PC-9 (cell line): ENCODE results near the gene COLEC11. TPM values are rescaled to one million over a fixed set of nuclear protein-coding genes. Genes with fewer than 3 reads are reported as not detected.

Source experiments
- BruUV-seq: library from RNA; stranded (reverse); fragments of 400-500 nt; replicated peaks from 2 replicates; lab custom pipeline; 2021; lab: Mats Ljungman, UMichigan
- CTCF ChIA-PET: fragments of 300-600 bp; sonication (Branson Sonifier 250); formaldehyde crosslinking; loops from one replicate; lab custom pipeline; 2022; ENCODE audit warnings: antibody characterized with exemption; lab: Charles Lee
- POLR2A ChIA-PET: fragments of 300-600 bp; sonication (Branson Sonifier 250); formaldehyde crosslinking; loops from one replicate; lab custom pipeline; 2022; ENCODE audit warnings: antibody characterized with exemption; ENCODE audit not compliant: unreplicated experiment; lab: Charles Lee
- DNase-seq, 2 experiments: peaks; one replicate each; pipeline versions ENCODE4 v3.0.0 to v3.0.0-alpha.2; 2015 to 2022; ENCODE audit warnings: mixed read lengths in 1 of 2
- H2AFZ ChIP-seq: fragments of 200-600 bp; sonication (generic); 2 replicates; pipeline ENCODE4 v1.8.1; 2017; ENCODE audit warnings: antibody characterized with exemption
- H3F3A ChIP-seq: fragments of 200-600 bp; sonication (generic); 2 replicates; pipeline ENCODE4 v1.8.1; 2017; ENCODE audit warnings: antibody characterized with exemption, mild to moderate bottlenecking, low read depth; ENCODE audit not compliant: insufficient read depth
- H3K27ac ChIP-seq: fragments of 200-600 bp; sonication (generic); 2 replicates; pipeline ENCODE4 v1.6.1; 2016; ENCODE audit warnings: mixed run types
- H3K27me3 ChIP-seq: fragments of 200-600 bp; sonication (generic); 2 replicates; pipeline ENCODE4 v1.6.1; 2016; ENCODE audit warnings: low read depth, mixed run types; ENCODE audit not compliant: insufficient read depth
- H3K36me3 ChIP-seq: fragments of 200-600 bp; sonication (generic); 2 replicates; pipeline ENCODE4 v1.6.1; 2016; ENCODE audit warnings: low read depth, mixed run types
- H3K4me1 ChIP-seq: fragments of 200-600 bp; sonication (generic); replicated peaks from 2 replicates; pipeline ENCODE4 v1.6.1; 2016; ENCODE audit warnings: mixed run types; ENCODE audit not compliant: insufficient read depth
- H3K4me2 ChIP-seq: fragments of 200-600 bp; sonication (generic); 2 replicates; pipeline ENCODE4 v1.6.1; 2017; ENCODE audit warnings: mixed run types
- H3K4me3 ChIP-seq: fragments of 200-600 bp; sonication (generic); 2 replicates; pipeline ENCODE4 v1.6.1; 2016; ENCODE audit warnings: mixed run types
- H3K79me2 ChIP-seq: fragments of 200-600 bp; sonication (generic); 2 replicates; pipeline ENCODE4 v1.6.1; 2017; ENCODE audit warnings: low read depth, mixed run types
- H3K9me2 ChIP-seq: fragments of 200-600 bp; sonication (generic); 2 replicates; pipeline ENCODE4 v1.8.1; 2017; ENCODE audit warnings: mild to moderate bottlenecking; ENCODE audit not compliant: insufficient read depth
- H3K9me3 ChIP-seq: fragments of 200-600 bp; sonication (generic); 2 replicates; pipeline ENCODE4 v1.8.1; 2016; ENCODE audit warnings: low read depth; ENCODE audit not compliant: insufficient read depth
- H4K20me1 ChIP-seq: fragments of 200-600 bp; sonication (generic); 2 replicates; pipeline ENCODE4 v1.8.1; 2017; ENCODE audit not compliant: insufficient read depth
- CTCF ChIP-seq: fragments of 200-600 bp; sonication (generic); conservative IDR thresholded peaks from 2 replicates; pipeline ENCODE4 v1.6.1; 2017; ENCODE audit warnings: mixed run types, antibody characterized with exemption, mild to moderate bottlenecking, moderate library complexity
- EZH2 ChIP-seq: fragments of 200-600 bp; sonication (generic); IDR thresholded peaks from 2 replicates; pipeline ENCODE4 v1.8.0; 2017; ENCODE audit warnings: antibody characterized with exemption, low read depth
- intact Hi-C: fragments of 100-400 bp; cut with micrococcal nuclease; formaldehyde crosslinking; loops from one replicate; pipeline ENCODE4 v1.10.0; 2022; ENCODE audit not compliant: unreplicated experiment
- total RNA-seq: library from RNA; stranded (reverse); gene quantifications from 2 replicates; pipeline ENCODE4 v1.2.3, GENCODE V29; 2021

The COLEC11 gene
- total RNA-seq, 1 experiment from 2014 or later: 2.4 TPM

GRCh38 chr2:3625186-3625585, 30.3 kb downstream of the COLEC11 start:
- Histone ChIP-seq H3K79me2 (no peaks in the 10 kb centered on the region), H4K20me1 (no peaks in the 10 kb centered on the region), H3K4me1 (no peaks in the 10 kb centered on the region), H3K9me2 (no peaks in the 10 kb centered on the region), H2AFZ (no peak overlapping the region), H3K36me3 (no peaks in the 10 kb centered on the region), H3F3A (no peaks in the 10 kb centered on the region), H3K4me3 (no peak overlapping the region), H3K27ac (no peak overlapping the region), H3K9me3 (no peaks in the 10 kb centered on the region), H3K4me2 (no peak overlapping the region), H3K27me3 (no peaks in the 10 kb centered on the region)
- DNase-seq: no peak
- TF ChIP-seq CTCF: no peak
- TF ChIP-seq EZH2: no peak
- ChIA-PET POLR2A (no interaction called here), CTCF (no interaction called here)
- intact Hi-C loops: no loop called here
- no TSS peak for BruUV-seq

DNA sequence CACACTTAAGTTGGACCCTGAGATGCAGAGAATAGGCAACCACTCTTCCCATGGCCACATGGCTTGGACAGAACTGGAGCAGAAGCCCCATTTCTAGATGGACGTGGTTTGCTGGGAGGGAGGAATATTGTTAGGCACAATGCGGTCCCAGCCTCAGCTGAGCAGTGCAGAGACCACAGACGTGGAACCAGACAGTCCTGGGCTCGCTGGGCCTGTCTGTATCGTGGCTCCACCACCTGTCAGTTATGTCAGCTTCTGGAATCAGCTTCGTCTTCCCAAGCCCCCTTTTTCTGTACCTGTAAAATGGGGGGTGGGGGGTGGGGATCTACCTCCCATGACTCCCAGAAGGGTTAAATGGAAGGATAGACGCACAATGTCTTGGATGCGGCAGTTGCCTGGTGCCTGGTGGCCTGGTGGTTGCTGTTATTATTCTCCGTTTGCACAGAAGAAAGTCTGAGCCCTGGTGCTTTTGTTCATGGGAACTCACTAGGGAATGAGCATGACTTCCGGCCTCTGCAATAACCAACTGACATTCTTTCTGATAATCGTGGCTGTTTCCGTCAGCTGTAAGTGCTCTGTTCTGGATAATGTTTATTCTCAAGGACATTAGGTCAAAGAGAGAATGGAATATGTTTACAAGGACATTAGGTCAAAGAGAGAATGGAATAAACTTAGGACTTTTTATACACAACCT, 31.4 kb downstream of the COLEC11 start:
- TF ChIP-seq EZH2 (no peak), CTCF (no peak)
- Histone ChIP-seq H3K27ac (no peak overlapping the region), H3K4me1 (no peaks in the 10 kb centered on the region), H3K36me3 (no peaks in the 10 kb centered on the region), H4K20me1 (no peaks in the 10 kb centered on the region), H3K79me2 (no peaks in the 10 kb centered on the region), H3K9me3 (no peaks in the 10 kb centered on the region), H3K27me3 (no peaks in the 10 kb centered on the region), H3K4me3 (no peak overlapping the region), H3F3A (no peaks in the 10 kb centered on the region), H3K9me2 (no peaks in the 10 kb centered on the region), H2AFZ (no peak overlapping the region), H3K4me2 (no peak overlapping the region)
- DNase-seq: no peak
- ChIA-PET CTCF (no interaction called here), POLR2A (no interaction called here)
- BruUV-seq: no TSS peak
- intact Hi-C loops: no loop called here

GRCh38 chr2:3626812-3627499, 32.0 kb downstream of the COLEC11 start:
- ChIA-PET CTCF (no interaction called here), POLR2A (no interaction called here)
- H3K4me2 ChIP-seq: no peak overlapping the region
- H3K27ac ChIP-seq: no peak overlapping the region
- H3K79me2 ChIP-seq: no peaks in the 10 kb centered on the region
- no TSS peak for BruUV-seq
- no peaks in the 10 kb centered on the region for H3K36me3 ChIP-seq
- H3K27me3 ChIP-seq: no peaks in the 10 kb centered on the region
- H3K4me3 ChIP-seq: no peak overlapping the region
- H3F3A ChIP-seq: no peaks in the 10 kb centered on the region
- no peaks in the 10 kb centered on the region for H3K9me3 ChIP-seq
- H3K9me2 ChIP-seq: no peaks in the 10 kb centered on the region
- no peak overlapping the region for H2AFZ ChIP-seq
- no peaks in the 10 kb centered on the region for H4K20me1 ChIP-seq
- H3K4me1 ChIP-seq: no peaks in the 10 kb centered on the region
- intact Hi-C loops: no loop called here
- TF ChIP-seq EZH2 (no peak), CTCF (no peak)
- DNase-seq: no peak
